ENCODE measurements around the gene PSMG3. TPM values are rescaled to one million over a fixed set of nuclear protein-coding genes. Genes with fewer than 3 reads are reported as not detected.
"Not testable (repeated sequence)": the region's sequence is repeated elsewhere in the genome, so short reads cannot be mapped to it uniquely, and the experiment has no call there.

PSMG3 gene
- polyA plus RNA-seq, 2 of the 4 experiments (the other 2 are of a cell fraction) = 75.9 to 89.3 TPM

DNA sequence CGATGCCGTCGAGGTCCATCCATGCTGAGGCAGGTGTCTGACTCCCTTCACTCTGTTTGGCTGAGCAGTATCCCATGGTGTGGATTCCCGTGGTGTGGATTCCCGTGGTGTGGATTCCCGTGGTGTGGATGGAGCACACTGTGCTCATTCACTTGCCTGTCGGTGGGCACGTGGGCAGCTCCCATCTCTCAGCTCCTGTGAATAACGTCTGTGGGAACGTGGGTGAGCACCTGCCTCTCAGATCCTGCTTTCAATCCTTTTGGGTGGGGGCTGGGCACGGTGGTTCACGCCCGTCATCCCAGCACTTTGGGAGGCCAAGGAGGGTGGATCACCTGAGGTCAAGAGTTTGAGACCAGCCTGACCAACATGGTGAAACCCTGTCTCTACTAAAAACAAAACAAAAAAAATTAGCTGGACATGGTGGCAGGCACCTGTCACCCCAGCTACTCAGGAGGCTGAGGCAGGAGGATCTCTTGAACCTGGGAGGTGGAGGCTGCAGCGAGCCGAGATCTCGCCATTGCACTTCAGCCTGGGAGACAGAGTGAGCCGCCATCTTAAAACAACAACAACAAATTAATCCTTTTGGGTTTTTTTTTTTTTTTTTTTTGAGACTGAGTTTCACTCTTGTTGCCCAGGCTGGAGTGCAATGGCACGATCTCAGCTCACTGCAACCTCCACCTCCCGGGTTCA lies 13.6 kb upstream of the PSMG3 start:
- H3K4me2 ChIP-seq; H3K9me3 ChIP-seq; FAIRE-seq; H3K4me1 ChIP-seq; DNase-seq (ENCODE audit: low read depth in 1 of 2, low spot score in 1 of 2); H3K27ac ChIP-seq; POLR2A ChIA-PET; H3K4me3 ChIP-seq; ATAC-seq: not testable (repeated sequence)
- 48% methylated on average over 18 of the region's 19 CpGs for WGBS (ENCODE audit: missing lambda C conversion rate)
- CTCF ChIA-PET = interaction anchor here (0.6 to 1.5 kb wide), 3 partner anchors 521 to 764 kb away, joined by 3 to 6 read pairs (median 5); no protein-coding TSS in a partner anchor

DNA sequence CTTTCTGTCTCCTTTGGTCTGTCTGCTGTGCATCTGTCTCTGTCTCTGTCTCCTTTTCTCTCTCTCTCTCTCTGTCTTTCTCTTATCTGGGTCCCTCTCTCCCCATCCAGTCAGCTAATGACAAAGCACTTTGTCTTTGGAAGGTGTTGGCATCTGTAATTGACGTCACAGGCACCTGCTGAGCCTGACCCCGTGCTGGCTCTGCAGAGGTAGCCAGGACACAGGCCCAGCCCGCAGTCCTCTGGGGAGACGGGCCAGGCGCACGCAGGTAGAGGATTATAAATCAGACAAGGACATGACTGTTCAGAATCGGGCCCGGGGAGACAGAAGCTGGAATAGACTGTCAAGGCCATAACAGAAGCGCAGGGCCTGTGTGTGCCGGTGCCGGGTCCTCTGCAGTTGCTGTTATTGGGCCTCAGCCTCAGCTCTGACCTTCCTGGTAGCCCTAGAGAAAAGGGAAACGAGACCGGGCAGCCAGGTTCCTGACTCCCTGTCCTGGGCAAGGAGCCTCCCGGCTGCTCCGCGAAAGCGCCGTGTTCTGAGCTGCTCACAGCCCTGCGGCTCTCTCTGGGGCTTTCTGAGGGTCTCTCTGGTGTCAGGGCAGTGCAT lies 10.7 kb upstream of the PSMG3 start:
- no peak overlapping the region for H3K4me2 ChIP-seq
- H3K27ac ChIP-seq = no peak overlapping the region
- no peak; a peak in 1 of 6 replicates for ATAC-seq
- no peak for DNase-seq (ENCODE audit: low read depth in 1 of 2, low spot score in 1 of 2)
- ChIA-PET POLR2A (no interaction called here), CTCF (interaction anchor here (0.6 to 2.4 kb wide), 11 partner anchors 8 to 889 kb away, joined by 3 to 13 read pairs (median 5); no protein-coding TSS in a partner anchor)
- H3K9me3 ChIP-seq = no peaks in the 10 kb centered on the region
- no peak for FAIRE-seq
- 69% methylated on average over 16 of the region's 19 CpGs for WGBS (ENCODE audit: missing lambda C conversion rate)
- no peaks in the 10 kb centered on the region for H3K4me1 ChIP-seq
- TF ChIP-seq, protein P1, sequence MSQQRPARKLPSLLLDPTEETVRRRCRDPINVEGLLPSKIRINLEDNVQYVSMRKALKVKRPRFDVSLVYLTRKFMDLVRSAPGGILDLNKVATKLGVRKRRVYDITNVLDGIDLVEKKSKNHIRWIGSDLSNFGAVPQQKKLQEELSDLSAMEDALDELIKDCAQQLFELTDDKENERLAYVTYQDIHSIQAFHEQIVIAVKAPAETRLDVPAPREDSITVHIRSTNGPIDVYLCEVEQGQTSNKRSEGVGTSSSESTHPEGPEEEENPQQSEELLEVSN (IDR thresholded peaks at IDR 0.05; ENCODE audit: borderline replicate concordance, low read depth) = no peak
- TF ChIP-seq JUN (IDR thresholded peaks at IDR 0.05) (no peak), RARB (CRISPR knock-in tag; IDR thresholded peaks at IDR 0.05) (no peak), ZNF302 (CRISPR knock-in tag; IDR thresholded peaks at IDR 0.05) (no peak), JUNB (IDR thresholded peaks at IDR 0.05) (no peak), SREBF2 (IDR thresholded peaks at IDR 0.05) (no peak), CHD2 (IDR thresholded peaks at IDR 0.05; ENCODE audit: low read length, partially characterized antibody) (no peak), EP300 (IDR thresholded peaks at IDR 0.05) (no peak), EHMT2 (IDR thresholded peaks at IDR 0.05; ENCODE audit: low read depth) (no peak), ESRRA (IDR thresholded peaks at IDR 0.05; ENCODE audit: borderline replicate concordance, low read length) (no peak), HDAC2 (IDR thresholded peaks at IDR 0.05) (no peak), EHF (CRISPR knock-in tag; IDR thresholded peaks at IDR 0.05) (no peak), MAZ (IDR thresholded peaks at IDR 0.05; ENCODE audit: borderline replicate concordance, low read depth, low read length) (no peak), MAFK (IDR thresholded peaks at IDR 0.05; ENCODE audit: partially characterized antibody) (no peak), ZSCAN20 (CRISPR knock-in tag; IDR thresholded peaks at IDR 0.05) (no peak), BHLHE40 (IDR thresholded peaks at IDR 0.05; ENCODE audit: low read depth, low read length) (no peak)
- TF ChIP-seq, protein P2, sequence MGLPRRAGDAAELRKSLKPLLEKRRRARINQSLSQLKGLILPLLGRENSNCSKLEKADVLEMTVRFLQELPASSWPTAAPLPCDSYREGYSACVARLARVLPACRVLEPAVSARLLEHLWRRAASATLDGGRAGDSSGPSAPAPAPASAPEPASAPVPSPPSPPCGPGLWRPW (IDR thresholded peaks at IDR 0.05) = no peak
- TF ChIP-seq, protein P3, sequence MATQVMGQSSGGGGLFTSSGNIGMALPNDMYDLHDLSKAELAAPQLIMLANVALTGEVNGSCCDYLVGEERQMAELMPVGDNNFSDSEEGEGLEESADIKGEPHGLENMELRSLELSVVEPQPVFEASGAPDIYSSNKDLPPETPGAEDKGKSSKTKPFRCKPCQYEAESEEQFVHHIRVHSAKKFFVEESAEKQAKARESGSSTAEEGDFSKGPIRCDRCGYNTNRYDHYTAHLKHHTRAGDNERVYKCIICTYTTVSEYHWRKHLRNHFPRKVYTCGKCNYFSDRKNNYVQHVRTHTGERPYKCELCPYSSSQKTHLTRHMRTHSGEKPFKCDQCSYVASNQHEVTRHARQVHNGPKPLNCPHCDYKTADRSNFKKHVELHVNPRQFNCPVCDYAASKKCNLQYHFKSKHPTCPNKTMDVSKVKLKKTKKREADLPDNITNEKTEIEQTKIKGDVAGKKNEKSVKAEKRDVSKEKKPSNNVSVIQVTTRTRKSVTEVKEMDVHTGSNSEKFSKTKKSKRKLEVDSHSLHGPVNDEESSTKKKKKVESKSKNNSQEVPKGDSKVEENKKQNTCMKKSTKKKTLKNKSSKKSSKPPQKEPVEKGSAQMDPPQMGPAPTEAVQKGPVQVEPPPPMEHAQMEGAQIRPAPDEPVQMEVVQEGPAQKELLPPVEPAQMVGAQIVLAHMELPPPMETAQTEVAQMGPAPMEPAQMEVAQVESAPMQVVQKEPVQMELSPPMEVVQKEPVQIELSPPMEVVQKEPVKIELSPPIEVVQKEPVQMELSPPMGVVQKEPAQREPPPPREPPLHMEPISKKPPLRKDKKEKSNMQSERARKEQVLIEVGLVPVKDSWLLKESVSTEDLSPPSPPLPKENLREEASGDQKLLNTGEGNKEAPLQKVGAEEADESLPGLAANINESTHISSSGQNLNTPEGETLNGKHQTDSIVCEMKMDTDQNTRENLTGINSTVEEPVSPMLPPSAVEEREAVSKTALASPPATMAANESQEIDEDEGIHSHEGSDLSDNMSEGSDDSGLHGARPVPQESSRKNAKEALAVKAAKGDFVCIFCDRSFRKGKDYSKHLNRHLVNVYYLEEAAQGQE (IDR thresholded peaks at IDR 0.05) = no peak
- H3K4me3 ChIP-seq = no peak overlapping the region
